Measurements from ENCODE around the gene RNGTT.

GRCh38 chr6:88725111-88725975 lies 238.1 kb downstream of the RNGTT start:
- TF ChIP-seq POLR2A (IDR thresholded peaks at IDR 0.05; ENCODE audit: low read depth, low read length) (no peak), TAF1 (IDR thresholded peaks at IDR 0.05; ENCODE audit: low read depth, low read length) (no peak), POLR2AphosphoS5 (IDR thresholded peaks at IDR 0.05; ENCODE audit: low read depth, low read length) (no peak)

Data from GM12891 (cell line).